Measurements from ENCODE around the gene DIAPH1. TPM values are rescaled to one million over a fixed set of nuclear protein-coding genes. Genes with fewer than 3 reads are reported as not detected.
A peak's percentile ranks its signal among the peaks of the same experiment; 100 is the strongest.

Gene DIAPH1
- polyA plus RNA-seq, 1 experiment, result 27.1 TPM

DNA sequence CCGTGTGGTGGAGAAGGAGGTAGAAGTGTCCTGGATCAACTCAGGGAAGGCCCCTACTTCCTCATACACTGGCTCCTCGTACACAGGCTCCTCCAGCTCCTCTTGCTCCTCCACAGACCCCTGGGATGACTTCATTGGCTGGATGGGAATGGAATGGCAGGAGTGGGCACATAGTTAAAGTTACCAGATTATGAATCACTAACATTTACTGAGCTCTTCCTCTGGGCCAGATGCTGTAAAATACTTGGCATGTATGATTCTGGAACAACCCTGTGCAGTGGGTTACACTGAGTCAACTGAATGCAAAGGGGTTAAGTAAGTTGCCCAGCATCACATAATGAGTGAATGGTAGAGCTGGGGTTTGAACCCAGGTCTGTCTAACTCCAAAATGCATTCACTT, 35.5 kb upstream of the DIAPH1 start:
- Histone ChIP-seq H3K4me3 (ENCODE audit: low read depth, low read length) (no peak overlapping the region), H3K27me3 (ENCODE audit: control insufficient read depth, insufficient read depth, low read length) (no peaks in the 10 kb centered on the region), H3K27ac (ENCODE audit: low read depth, low read length) (peak overlapping the region; percentile 92), H3K9me3 (ENCODE audit: control insufficient read depth, insufficient read depth, low read length) (0 out of 2 replicates have a peak, but pooled peaks cover 2% of the 10 kb centered on the region)
- DNase-seq (ENCODE audit: low read depth, low spot score), result peak; percentile 65
- POLR2A ChIA-PET, result interaction anchor here (1.8 kb wide), 1 partner anchor 17 kb away, joined by 12 read pairs; the partner anchor contains the start of genes HDAC3 and RELL2
- CTCF ChIA-PET, result interaction anchor here (0.9 to 2.3 kb wide), 5 partner anchors 11 to 62 kb away, joined by 5 to 10 read pairs (median 5); partner anchors contain the start of gene DIAPH1
- TF ChIP-seq, protein P1, sequence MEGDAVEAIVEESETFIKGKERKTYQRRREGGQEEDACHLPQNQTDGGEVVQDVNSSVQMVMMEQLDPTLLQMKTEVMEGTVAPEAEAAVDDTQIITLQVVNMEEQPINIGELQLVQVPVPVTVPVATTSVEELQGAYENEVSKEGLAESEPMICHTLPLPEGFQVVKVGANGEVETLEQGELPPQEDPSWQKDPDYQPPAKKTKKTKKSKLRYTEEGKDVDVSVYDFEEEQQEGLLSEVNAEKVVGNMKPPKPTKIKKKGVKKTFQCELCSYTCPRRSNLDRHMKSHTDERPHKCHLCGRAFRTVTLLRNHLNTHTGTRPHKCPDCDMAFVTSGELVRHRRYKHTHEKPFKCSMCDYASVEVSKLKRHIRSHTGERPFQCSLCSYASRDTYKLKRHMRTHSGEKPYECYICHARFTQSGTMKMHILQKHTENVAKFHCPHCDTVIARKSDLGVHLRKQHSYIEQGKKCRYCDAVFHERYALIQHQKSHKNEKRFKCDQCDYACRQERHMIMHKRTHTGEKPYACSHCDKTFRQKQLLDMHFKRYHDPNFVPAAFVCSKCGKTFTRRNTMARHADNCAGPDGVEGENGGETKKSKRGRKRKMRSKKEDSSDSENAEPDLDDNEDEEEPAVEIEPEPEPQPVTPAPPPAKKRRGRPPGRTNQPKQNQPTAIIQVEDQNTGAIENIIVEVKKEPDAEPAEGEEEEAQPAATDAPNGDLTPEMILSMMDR (IDR thresholded peaks at IDR 0.05; ENCODE audit: low read depth, low read length), result no peak

DNA sequence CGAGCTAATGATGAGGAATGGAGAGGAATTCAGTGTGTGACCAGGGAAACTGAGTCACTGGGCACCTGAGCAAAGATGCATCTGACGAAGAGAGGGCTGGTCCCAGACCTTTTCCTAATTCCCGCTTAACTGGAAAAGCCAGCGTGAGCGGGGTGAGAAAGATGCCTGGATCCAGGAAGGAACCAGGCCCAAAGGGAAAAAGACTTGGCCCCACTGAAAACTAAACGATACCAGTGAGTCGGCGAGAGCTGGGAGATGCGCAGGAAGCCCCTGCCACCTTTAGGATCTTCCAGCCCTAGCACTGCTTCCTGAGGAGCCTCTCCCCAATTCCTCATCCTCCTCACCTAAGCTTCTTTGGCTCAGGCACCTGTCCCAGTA, 32.9 kb upstream of the DIAPH1 start:
- no peak for DNase-seq (ENCODE audit: low read depth, low spot score)
- ChIA-PET POLR2A (interaction anchor here (1.9 kb wide), 1 partner anchor 15 kb away, joined by 14 read pairs; the partner anchor contains the start of genes HDAC3 and RELL2), CTCF (interaction anchor here (0.8 to 2.0 kb wide), 7 partner anchors 13 to 88 kb away, joined by 3 to 15 read pairs (median 4); partner anchors contain the start of gene DIAPH1)
- Histone ChIP-seq H3K4me3 (ENCODE audit: low read depth, low read length) (peak overlapping the region; percentile 85), H3K9me3 (ENCODE audit: control insufficient read depth, insufficient read depth, low read length) (no peaks in the 10 kb centered on the region), H3K27ac (ENCODE audit: low read depth, low read length) (no peak overlapping the region), H3K27me3 (ENCODE audit: control insufficient read depth, insufficient read depth, low read length) (no peaks in the 10 kb centered on the region)
- TF ChIP-seq, protein P1 (IDR thresholded peaks at IDR 0.05; ENCODE audit: low read depth, low read length), result no peak

DNA sequence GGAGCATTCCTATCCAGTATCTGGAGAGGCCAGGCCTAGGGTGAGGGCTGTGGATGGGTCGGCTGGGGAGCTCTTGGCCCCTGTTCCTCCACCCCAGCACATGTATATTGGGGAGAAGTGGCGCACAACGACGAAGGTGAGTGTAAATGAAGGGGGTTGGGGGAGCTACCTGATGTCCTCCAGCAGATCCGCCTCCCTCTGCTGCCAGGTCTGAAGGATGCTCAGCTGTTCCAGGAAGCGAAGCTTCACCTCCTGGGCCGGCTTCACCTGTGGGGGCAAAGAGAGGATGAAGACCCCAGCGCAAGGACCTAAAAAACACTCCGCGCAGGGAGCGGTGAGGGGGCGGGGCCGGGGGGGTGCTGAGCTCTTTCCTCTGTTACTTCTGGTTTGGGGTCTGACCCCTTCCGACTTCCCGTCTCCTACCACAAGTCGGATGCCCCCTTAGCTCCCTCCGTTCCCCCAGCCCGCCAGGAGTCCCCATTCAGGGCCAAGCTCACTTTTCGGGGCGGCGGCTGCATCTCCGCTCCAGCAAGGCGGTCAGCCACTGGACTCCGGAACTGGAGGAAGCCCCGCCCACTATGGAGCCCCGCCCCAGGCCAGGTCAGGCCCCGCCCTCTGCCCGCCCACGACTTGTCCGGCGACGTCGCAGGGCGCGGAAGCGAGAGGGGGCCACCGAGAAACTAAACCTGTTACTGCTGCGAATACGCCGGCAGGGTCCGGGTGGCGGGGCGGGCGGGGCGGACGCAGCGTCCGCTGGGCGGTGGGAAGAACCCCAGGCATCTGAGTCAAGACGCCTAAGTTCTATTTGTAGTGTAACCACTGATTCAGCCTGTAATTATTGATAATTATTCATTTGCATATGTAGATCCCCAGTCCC, 32.3 kb upstream of the DIAPH1 start, which contains the start of gene FCHSD1:
Gene FCHSD1, minus strand, starts transcription at position 568 of the 877 bp plus-strand sequence. Its CDS starts 50 bp downstream, at position 518.
- Histone ChIP-seq H3K27ac (ENCODE audit: low read depth, low read length) (no peak within 1 kb of the TSS), H3K27me3 (ENCODE audit: control insufficient read depth, insufficient read depth, low read length) (no peaks in the 10 kb centered on the region), H3K9me3 (ENCODE audit: control insufficient read depth, insufficient read depth, low read length) (no peaks in the 10 kb centered on the region), H3K4me3 (ENCODE audit: low read depth, low read length) (peak within 1 kb of the TSS; percentile 85)
- ChIA-PET POLR2A (interaction anchor here (1.9 kb wide), 1 partner anchor 14 kb away, joined by 14 read pairs; the partner anchor contains the start of genes HDAC3 and RELL2), CTCF (interaction anchor here (0.6 to 2.0 kb wide), 10 partner anchors 9 to 87 kb away, joined by 3 to 15 read pairs (median 4); partner anchors contain the start of gene DIAPH1)
- DNase-seq (ENCODE audit: low read depth, low spot score), result peak; percentile 50
- TF ChIP-seq, protein P1 (IDR thresholded peaks at IDR 0.05; ENCODE audit: low read depth, low read length), result no peak

DNA sequence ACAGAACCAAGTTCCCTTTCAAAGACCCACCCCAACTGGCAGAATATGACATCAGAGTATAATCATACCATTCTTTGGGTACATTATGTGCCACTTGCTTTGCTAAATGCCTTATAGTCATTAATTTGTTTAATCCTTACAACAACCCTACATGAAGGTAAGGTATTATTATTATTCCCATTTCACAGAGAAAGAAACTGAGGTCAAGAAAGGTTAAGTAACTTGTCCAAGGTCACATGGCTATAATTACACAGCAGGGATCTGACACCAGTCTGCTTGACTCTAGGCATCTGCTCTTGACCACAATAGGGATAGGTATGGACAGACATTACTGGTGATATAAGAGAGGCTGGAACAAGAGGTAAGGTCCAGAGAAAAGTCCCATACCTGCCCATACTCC, 31.2 kb upstream of the DIAPH1 start:
- Histone ChIP-seq H3K27me3 (ENCODE audit: control insufficient read depth, insufficient read depth, low read length) (no peaks in the 10 kb centered on the region), H3K9me3 (ENCODE audit: control insufficient read depth, insufficient read depth, low read length) (no peaks in the 10 kb centered on the region), H3K27ac (ENCODE audit: low read depth, low read length) (no peak overlapping the region), H3K4me3 (ENCODE audit: low read depth, low read length) (peak overlapping the region; percentile 85; the same call in 1 of the 2 replicates)
- TF ChIP-seq, protein P1 (IDR thresholded peaks at IDR 0.05; ENCODE audit: low read depth, low read length), result no peak
- CTCF ChIA-PET, result no interaction called here
- DNase-seq (ENCODE audit: low read depth, low spot score), result no peak
- POLR2A ChIA-PET, result no interaction called here

Data from AG04450 (cell line).